Omental fat pad (tissue), 4 donors: ENCODE measurements around the gene DUS1L. TPM values are rescaled to one million over a fixed set of nuclear protein-coding genes. Genes with fewer than 3 reads are reported as not detected.
A peak's percentile ranks its signal among the peaks of the same experiment; 100 is the strongest.

Experiments
- ATAC-seq: fragments of 150-250 bp; one replicate; pipeline ENCODE4 v1.9.1; 2016; ENCODE audit warnings: mild to moderate bottlenecking, moderate library complexity; ENCODE audit not compliant: low FRiP score
- DNase-seq: peaks from one replicate; pipeline ENCODE4 v3.0.0-alpha.2; 2019; ENCODE audit warnings: low spot score
- CTCF ChIP-seq, 3 donors: fragments of 450-650 bp; IDR thresholded peaks; one replicate each; pipeline ENCODE4 v1.5.1; 2016 to 2017; ENCODE audit warnings: antibody characterized with exemption in 3 of 3, mild to moderate bottlenecking in 3 of 3, moderate library complexity in 2 of 3
- total RNA-seq, 4 donors: library from RNA; depleted of rRNA; stranded (reverse); fragments of >200 nt; gene quantifications; one replicate each; pipeline ENCODE4 v1.1.0, GENCODE V29; 2016

The DUS1L gene
- total RNA-seq, 4 donors from 2014 or later, result 58.1 to 90.3 (median 85.7) TPM

DNA sequence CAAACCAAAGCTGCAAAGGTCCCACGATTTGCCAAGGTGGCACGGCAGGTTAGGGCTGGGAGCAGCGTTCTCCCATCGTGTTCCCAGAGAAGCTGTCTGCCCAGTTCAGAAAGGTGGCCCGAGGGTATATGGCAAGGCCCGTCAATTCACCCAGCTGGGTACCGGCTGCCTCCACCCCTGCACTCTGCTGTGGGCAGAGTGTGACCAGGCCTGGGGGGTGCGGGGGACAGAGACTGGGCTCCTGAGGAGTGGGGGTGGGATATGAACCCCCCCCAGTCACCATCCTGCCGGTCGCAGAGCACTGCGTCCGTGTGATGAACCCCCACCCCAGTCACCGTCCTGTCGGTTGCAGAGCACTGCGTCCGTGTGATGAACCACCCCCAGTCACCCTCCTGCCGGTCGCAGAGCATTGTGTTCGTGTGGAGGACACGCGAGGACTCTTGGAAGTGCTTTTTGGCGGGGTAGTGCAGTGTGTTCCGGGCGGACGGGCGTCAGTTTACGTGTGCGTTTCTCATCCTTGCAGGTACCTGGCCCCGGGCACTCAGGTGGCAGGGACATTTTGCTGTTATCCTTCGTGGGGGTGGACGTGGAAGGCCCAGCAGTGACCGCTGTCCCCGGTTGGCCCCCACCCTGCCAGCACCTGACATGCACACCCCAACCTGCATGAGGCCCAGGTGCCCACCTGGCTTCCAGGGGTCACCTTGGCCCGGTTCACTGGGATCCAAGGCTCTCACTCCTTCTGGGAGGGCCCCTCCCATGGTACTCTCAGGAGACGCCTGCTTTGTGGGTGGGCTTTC, 35.1 kb upstream of the DUS1L start:
- ATAC-seq, result no peak

DNA sequence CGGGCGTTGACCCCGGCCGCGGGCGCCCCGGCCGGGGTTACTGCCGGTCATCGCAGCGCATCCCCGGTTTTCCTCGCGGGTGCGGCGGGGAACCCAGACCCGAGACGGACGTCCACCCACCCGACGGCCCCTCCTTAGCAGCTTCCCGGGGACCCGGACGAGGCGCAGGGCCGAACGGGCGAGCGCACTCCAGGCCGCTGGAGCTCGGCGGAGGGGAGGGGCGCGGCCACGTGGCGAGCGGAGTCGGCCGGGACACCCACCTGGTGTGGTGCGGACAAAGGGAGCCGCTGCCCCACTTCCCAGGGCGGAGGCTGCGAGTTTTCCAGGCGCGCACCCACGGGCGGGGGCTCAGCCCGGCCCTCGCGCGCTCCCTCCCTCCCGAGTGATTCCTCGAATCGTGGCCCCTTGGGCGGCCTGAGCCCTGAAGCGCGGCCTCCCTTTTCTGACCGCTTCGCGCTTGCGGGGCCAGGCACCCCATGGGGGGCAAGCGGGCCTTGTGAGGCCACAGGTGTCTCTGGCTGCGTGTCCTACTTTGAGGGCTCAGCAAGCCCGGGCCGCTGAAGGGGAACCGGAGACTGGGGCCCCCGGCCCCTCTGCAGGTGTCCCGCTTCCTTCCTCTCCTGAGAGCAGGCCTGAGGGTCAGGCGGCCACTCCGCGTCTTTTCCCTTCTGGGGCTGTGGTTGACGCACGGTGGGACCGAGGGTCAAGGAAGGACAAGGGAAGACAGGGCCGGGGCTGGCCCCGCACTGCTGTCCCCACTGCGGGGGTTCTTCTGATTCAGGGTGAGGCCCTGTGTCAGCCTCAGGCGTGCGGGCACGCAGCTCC, 33.5 kb upstream of the DUS1L start:
- DNase-seq (no peak), ATAC-seq (peak; percentile 6)
- no peak for TF ChIP-seq CTCF (IDR thresholded peaks at IDR 0.05)

More for the DNA sequence above, 35.1 kb upstream of the DUS1L start:
- TF ChIP-seq CTCF (IDR thresholded peaks at IDR 0.05), result no peak
- no peak for DNase-seq

DNA sequence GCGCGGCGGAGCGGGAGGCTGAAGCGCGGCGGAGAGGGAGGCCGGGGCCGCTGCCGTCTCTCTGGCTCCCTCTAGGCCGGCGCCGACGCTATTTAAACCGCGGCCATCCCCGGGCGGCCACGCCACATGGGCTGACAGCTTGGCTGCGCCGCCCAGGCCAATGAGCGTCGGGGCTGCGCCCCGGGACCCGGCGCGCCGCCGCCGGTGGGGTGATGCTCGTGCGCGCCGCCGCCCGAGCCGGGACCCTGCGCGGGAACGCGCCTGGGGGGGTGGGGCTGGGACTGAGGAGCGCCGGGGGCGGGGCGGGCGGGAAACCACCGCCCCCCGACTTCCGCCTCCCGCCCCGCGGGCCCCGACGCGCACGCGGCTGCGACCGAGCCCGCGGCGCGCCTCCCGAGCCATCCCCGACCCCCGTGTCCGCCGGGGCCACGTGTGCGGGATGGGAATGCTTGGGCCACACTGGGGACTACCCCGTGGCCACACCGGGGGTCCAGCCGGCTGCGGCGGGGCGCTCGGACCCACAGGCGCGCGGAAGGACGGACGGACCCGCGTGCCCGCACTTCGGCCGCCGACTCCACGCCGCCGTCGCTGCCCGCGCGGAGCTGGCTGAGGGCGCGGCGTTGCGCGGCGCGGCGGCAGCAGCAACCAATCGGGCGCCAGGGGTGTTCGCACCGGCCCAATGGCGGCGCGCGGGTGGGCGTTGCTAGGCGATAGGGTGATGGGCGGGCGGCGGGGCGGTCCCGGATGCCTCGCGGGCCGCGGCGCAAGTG, 32.8 kb upstream of the DUS1L start, which contains the start of gene FASN:
Gene FASN, minus strand, starts transcription at position 68 of the 770 bp plus-strand sequence. CDS start 1,791 bp downstream, outside the sequence.
- peak; percentile 79 for DNase-seq
- TF ChIP-seq CTCF (IDR thresholded peaks at IDR 0.05), result no peak
- peak; percentile 86 for ATAC-seq

- DNase-seq, result no peak
- no peak for TF ChIP-seq CTCF (IDR thresholded peaks at IDR 0.05)
- ATAC-seq, result no peak
Measured at GRCh38 chr17:82097919-82098168, 32.2 kb upstream of the DUS1L start.

DNA sequence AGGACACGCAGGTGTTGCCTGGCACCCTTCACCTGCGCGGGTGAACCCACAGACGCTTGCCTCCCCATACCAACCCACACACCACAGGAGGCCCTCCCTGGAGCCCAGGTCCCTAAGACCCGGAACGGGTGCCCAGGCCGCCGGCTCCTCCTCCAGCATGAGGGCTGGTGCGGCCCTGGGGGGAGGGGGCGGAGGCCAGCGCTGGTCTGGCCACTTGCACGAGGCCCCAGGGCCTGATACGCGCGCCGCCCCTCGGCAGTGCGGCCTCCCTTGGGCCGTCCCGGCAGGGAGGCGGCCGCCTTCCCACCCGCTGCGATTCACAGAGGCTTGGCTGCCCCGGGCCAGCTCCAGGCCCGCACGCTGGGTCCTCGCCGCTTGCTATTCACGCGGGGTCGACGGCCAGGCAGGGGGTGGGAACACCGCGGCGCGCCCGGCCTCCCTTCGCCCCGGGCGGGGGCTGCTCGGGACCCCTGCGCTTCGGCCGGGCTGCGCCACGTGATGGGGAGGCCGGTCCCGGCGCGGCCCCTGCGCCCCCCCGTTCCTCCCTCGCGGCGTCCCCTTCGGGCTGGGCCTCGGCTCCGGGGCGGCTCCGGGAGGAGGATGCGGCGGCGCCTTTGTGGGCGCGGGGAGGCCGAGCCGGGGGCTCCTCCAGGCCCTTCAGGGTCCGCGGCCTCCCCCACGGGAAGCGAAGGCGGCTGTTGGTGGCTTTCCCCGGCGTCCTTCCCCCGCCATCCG, 31.7 kb upstream of the DUS1L start:
- DNase-seq, result no peak
- ATAC-seq, result peak; percentile 6
- TF ChIP-seq CTCF (IDR thresholded peaks at IDR 0.05), result no peak

GRCh38 chr17:82096709-82097183, 31.1 kb upstream of the DUS1L start:
- TF ChIP-seq CTCF (IDR thresholded peaks at IDR 0.05), result no peak
- ATAC-seq, result no peak
- DNase-seq, result no peak
